Brain microvascular endothelial cell (primary cell): Measurements from ENCODE around the gene OR1B1.

Experiments used
- DNase-seq: peaks from one replicate; pipeline ENCODE4 v3.0.0-alpha.2; 2020
- H3K27ac ChIP-seq: fragments of 250-450 bp; sonication (Bioruptor Pico); 2 replicates; pipeline ENCODE4 v1.5.1; 2020; ENCODE audit warnings: mild to moderate bottlenecking, moderate library complexity
- H3K27me3 ChIP-seq: fragments of 250-450 bp; sonication (Bioruptor Pico); replicated peaks from 2 replicates; pipeline ENCODE4 v1.5.1; 2020; ENCODE audit warnings: mild to moderate bottlenecking
- H3K36me3 ChIP-seq: fragments of 250-450 bp; sonication (Bioruptor Pico); replicated peaks from 2 replicates; pipeline ENCODE4 v1.5.1; 2020; ENCODE audit warnings: mild to moderate bottlenecking
- H3K4me3 ChIP-seq: 2 replicates; pipeline ENCODE4 v1.5.1; 2011; ENCODE audit warnings: low read depth, mild to moderate bottlenecking, control low read depth, low read length, moderate library complexity
- in situ Hi-C: cut with HindIII; loops from 2 replicates; pipeline ENCODE4 v1.10.0; 2017; ENCODE audit warnings: low sequenced_read_pairs, low pct_ligation_motif_present
- TF ChIP-seq, protein P1 (sequence below): IDR thresholded peaks from 2 replicates; pipeline ENCODE4 v1.5.1; 2011; ENCODE audit warnings: low read depth, mild to moderate bottlenecking, moderate library complexity, low read length, control low read depth, inconsistent platforms; ENCODE audit errors: missing control alignments

Gene OR1B1

DNA sequence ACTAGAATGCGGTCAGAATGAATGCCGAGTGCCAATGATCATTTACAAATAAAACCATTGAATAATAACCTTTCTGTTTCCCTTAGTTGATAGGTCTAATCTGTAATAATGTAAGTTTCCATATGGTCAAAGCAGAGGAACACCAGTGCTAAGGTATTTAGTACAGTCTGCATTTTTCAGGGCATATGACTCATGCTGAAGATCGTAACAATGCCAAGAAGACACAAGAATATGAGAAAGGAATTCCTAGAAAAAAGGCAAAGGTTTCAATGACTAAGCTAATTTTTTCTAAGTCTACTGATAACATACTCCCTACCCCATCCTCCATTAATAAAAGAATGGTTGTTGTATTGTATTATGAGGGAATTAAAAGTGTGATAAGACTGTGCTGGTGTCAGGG, 77.1 kb downstream of the OR1B1 start:
- DNase-seq = peak; percentile 53
- in situ Hi-C loops = no loop called here
- H3K4me3 ChIP-seq = no peak overlapping the region

DNA sequence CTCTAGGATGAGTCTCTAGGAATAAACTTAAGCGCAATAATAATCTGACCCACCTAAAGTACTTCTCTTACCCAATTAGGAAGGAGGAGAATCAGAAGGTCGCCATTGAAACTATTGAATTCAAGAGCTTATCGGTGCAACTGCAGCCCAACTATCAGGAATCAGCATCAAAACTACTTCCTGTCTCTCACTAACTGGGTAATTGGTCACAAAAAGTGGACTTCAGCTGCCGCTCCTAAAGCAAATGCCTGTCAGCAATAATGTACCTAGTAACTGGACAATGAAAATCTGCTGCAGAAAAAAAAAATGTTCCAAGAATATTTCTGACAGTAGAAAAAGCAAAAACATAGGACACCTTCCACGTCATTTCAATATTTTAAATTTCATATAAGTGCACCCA, 77.6 kb downstream of the OR1B1 start:
- no peak overlapping the region for H3K4me3 ChIP-seq
- in situ Hi-C loops = no loop called here
- no peak for DNase-seq
- TF ChIP-seq, protein P1, sequence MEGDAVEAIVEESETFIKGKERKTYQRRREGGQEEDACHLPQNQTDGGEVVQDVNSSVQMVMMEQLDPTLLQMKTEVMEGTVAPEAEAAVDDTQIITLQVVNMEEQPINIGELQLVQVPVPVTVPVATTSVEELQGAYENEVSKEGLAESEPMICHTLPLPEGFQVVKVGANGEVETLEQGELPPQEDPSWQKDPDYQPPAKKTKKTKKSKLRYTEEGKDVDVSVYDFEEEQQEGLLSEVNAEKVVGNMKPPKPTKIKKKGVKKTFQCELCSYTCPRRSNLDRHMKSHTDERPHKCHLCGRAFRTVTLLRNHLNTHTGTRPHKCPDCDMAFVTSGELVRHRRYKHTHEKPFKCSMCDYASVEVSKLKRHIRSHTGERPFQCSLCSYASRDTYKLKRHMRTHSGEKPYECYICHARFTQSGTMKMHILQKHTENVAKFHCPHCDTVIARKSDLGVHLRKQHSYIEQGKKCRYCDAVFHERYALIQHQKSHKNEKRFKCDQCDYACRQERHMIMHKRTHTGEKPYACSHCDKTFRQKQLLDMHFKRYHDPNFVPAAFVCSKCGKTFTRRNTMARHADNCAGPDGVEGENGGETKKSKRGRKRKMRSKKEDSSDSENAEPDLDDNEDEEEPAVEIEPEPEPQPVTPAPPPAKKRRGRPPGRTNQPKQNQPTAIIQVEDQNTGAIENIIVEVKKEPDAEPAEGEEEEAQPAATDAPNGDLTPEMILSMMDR = no peak
- H3K27ac ChIP-seq = no peak overlapping the region
- H3K27me3 ChIP-seq = no peaks in the 10 kb centered on the region
- H3K36me3 ChIP-seq = no peaks in the 10 kb centered on the region

More for the DNA sequence above, 77.1 kb downstream of the OR1B1 start:
- TF ChIP-seq, protein P1 = no peak
- no peak overlapping the region for H3K27ac ChIP-seq
- no peaks in the 10 kb centered on the region for H3K36me3 ChIP-seq
- H3K27me3 ChIP-seq = no peaks in the 10 kb centered on the region
